IPS DF 4.7 (cell line): ENCODE measurements around the gene UGT1A1.
"Not testable (repeated sequence)": the region's sequence is repeated elsewhere in the genome, so short reads cannot be mapped to it uniquely, and the experiment has no call there.

Experiments used
- DNase-seq: peaks from one replicate; pipeline ENCODE4 v3.0.0-alpha.2; 2013; ENCODE audit warnings: low spot score; ENCODE audit errors: extremely low read depth

Gene UGT1A1

GRCh38 chr2:233760043-233760442, at the start of gene UGT1A1:
Gene UGT1A1 (plus strand): TSS chr2:233760270. CDS start chr2:233760288, 18 bp downstream.
- DNase-seq: no peak

GRCh38 chr2:233711312-233712008, 48.6 kb upstream of the UGT1A1 start:
- peak; percentile 60 for DNase-seq

DNA sequence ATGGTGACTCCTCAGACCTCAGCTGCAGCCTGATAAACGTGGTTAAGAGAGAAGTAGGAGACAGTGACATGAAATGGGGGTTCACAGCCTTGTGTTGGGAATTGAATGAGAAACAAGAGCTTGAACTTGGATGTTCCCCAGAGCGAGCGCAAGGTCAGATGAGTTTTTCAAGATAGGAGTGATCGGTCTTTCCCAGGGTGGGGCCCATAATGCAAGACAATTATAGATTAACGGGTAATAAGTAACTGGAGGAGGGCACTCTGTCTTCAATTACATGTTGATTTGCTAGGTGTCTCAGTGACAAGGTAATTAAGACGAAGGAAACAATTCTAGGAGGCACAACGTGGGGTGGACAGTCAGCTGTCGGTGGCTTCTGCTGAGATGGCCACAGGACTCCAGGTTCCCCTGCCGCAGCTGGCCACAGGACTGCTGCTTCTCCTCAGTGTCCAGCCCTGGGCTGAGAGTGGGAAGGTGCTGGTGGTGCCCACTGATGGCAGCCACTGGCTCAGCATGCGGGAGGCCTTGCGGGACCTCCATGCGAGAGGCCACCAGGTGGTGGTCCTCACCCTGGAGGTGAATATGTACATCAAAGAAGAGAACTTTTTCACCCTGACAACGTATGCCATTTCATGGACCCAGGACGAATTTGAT, 47.3 kb upstream of the UGT1A1 start, which contains the start of gene UGT1A5:
Gene UGT1A5, plus strand, starts transcription at position 297 of the 651 bp plus-strand sequence. Its CDS starts 85 bp downstream, at position 382.
- DNase-seq: no peak

GRCh38 chr2:233713262-233713615, 46.8 kb upstream of the UGT1A1 start:
- DNase-seq: no peak

- no peak for DNase-seq
These were observed 45.9 kb upstream of the UGT1A1 start for GRCh38 chr2:233714121-233714520.

DNA sequence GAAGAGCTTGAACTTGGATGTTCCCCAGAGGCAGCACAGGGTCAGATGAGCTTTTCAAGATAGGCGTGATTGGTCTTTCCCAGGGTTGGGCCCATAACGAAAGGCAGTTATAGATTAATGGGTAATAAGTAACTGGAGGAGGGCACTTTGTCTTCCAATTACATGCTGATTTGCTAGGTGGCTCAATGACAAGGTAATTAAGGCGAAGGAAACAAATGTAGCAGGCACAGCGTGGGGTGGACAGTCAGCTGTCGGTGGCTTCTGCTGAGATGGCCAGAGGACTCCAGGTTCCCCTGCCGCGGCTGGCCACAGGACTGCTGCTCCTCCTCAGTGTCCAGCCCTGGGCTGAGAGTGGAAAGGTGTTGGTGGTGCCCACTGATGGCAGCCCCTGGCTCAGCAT, 41.5 kb upstream of the UGT1A1 start, which contains the start of gene UGT1A4:
Gene UGT1A4, plus strand, starts transcription at position 185 of the 400 bp plus-strand sequence. Its CDS starts 85 bp downstream, at position 270.
- DNase-seq: no peak

- no peak for DNase-seq
These were observed 31.3 kb upstream of the UGT1A1 start, which contains the start of gene UGT1A3 for GRCh38 chr2:233728723-233729301. Gene UGT1A3 (plus strand): TSS chr2:233729042. CDS start chr2:233729127, 85 bp downstream.

- DNase-seq: not testable (repeated sequence)
These were observed 23.0 kb upstream of the UGT1A1 start for GRCh38 chr2:233736868-233737653.

DNA sequence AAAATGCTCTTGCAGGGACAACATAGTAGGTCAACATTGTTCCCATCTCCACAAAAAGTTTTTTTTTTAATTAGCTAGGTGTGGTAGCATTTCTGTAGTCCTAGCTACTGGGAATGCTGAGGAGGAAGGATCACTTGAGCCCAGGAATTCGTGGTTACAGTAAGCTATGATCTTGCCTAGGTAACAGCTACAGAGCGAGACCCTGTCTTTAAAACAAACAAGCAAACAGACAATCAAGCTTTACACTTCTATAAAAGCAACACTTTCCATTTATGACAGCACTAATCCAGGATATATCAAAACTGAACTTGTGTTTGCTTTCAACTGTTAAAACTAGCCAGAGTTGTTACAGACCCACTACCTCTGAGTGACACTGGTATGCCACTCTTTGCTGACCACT, 19.2 kb upstream of the UGT1A1 start:
- DNase-seq: no peak

- DNase-seq: no peak
These were observed 16.4 kb upstream of the UGT1A1 start for GRCh38 chr2:233743464-233744259.

GRCh38 chr2:233745073-233745755, 14.9 kb upstream of the UGT1A1 start:
- no peak for DNase-seq

DNA sequence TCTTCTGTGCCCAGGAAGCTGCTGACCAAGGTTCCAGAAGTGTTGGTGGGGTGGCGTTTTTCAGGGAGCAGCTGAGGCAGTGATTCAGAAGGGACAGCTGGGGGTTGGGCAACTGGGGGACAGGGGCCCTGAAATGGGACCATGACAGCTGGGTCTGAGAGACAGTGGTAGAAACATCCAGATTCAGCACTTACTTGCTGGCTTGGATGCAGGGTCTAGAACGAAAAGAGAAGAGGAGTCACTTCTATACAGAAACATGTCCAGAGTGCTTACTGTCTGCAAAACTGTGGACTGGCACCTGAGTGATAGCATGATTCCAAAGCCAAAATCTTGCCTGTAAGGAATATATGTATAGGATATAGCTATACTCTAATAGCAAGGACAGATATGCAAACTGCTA, 14.2 kb upstream of the UGT1A1 start:
- DNase-seq: not testable (repeated sequence)

DNA sequence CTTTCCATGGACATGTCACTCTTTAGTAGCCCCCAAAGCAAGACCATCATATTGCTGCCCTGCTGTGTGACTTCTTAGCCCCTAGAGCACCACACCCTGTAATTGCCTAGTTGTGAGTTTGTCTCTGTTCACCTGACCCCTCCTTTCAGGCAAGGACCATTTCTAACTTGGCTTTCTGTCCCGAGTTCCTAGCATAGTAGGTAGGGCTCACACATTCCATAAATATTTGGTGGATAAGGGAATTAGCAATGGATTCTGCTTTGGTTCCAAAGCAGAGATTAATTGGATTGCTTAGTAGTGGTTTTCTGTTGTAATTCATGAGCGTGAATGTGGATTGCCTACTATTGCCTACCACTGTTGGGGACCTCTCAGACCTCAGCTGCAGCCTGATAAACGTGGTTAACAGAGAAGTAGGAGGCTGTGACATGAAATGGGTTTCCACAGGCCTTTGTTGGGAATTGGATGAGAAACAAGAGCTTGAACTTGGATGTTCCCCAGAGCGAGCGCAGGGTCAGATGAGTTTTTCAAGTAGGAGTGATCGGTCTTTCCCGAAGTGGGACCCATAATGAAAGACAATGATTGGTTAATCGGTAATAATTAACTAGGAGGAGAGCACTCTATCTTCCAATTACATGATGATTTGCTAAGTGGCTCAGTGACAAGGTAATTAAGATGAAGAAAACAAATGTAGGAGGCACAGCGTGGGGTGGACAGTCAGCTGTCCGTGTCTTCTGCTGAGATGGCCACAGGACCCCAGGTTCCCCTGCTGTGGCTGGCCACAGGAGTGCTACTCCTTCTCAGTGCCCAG, 13.4 kb upstream of the UGT1A1 start:
- DNase-seq: no peak

DNA sequence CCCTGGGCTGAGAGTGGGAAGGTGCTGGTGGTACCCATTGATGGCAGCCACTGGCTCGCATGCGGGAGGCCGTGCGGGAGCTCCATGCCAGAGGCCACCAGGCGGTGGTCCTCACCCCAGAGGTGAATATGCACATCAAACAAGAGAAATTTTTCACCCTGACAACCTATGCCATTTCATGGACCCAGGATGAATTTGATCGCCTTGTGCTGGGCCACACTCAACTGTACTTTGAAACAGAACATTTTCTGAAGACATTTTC, 12.9 kb upstream of the UGT1A1 start:
- no peak for DNase-seq

- not testable (repeated sequence) for DNase-seq
These were observed 9.4 kb upstream of the UGT1A1 start for GRCh38 chr2:233750689-233751088.

DNA sequence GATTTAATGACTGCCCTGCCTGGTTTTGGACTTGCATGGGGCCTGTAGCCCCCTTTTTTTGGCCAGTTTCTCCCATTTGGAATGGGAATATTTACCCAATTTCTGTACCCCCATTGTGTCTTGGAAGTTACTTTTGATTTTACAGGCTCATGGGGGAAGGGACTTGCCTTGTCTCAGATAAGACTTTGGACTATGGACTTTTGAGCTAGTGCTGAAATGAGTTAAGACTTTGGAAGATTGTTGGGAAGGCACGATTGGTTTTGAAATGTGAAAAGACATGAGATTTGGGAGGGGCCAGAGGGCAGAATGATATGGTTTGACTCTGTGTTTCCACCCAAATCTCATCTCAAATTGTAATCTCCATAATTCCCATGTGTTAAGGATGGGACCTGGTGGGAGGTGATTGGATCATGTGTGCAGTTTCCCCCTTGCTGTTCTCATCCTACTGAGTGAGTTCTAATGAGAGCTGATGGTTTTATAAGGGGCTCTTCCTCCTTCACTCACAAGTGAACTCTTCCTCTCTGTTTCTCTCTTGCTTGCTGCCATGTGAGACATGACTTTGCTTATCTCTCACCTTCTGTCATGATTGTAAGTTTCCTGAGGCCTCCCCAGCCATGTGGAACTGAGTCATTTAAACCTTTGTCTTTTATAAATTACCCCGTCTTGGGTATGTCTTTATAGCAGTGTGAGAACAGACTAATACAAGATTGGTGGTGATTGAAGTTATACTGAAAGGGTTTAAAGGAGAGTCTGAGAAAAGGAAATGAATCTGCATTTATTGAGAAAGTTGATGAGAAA, 8.7 kb upstream of the UGT1A1 start:
- not testable (repeated sequence) for DNase-seq

DNA sequence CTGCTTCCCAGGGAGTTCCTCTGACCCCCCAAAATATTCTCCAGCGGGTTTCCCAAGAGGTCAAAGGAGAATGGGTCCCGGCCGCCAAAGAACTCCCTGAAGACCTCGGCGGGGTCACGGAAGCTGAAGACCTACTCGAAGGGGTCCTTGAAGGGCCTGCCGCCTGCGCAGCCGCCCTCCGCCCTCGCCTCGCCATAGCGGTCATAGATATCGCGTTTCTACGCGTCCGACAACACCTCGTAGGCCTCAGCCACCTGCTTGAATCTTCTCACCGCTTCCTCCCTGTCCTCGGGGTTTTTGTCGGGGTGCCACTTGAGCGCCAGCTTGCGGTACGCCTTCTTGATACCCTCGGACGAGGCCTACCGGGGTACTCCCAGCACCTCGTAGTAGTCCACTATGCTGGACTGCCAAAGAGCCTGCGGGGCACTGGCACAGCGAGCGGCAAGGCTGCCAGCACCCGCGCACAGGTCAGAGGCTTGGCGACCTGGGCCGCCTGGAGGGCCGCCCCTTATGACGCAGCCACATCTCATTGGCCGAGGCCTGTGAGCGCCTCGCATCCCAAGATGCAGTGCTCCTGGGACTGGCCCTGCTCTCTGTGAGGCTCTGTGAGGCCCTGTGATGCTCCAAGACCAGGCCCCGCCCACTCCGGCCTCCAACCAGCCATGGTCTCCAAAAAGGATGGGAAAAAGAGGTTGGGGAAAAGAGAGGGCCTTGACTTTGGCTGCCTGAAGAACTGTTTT, 5.0 kb upstream of the UGT1A1 start:
- no peak for DNase-seq
